Thymus (tissue), 11 donors: ENCODE data around the gene ABLIM2. TPM values are rescaled to one million over a fixed set of nuclear protein-coding genes. Genes with fewer than 3 reads are reported as not detected.

Experiments
- DNase-seq, 9 donors: peaks; one replicate each; pipeline ENCODE4 v3.0.0-alpha.2; 2013; ENCODE audit warnings: low spot score in 9 of 9, low read depth in 6 of 9, missing footprints in 1 of 9
- H3K27ac ChIP-seq, 2 donors: one replicate each; pipeline ENCODE4 v1.5.1; 2013; ENCODE audit warnings: control low read depth in 1 of 2, low read depth in 1 of 2, low read length in 1 of 2, mild to moderate bottlenecking in 1 of 2, moderate library complexity in 1 of 2
- H3K27me3 ChIP-seq, 2 donors: one replicate each; pipeline ENCODE4 v1.5.1; 2013; ENCODE audit warnings: low read length in 1 of 2; ENCODE audit not compliant: control insufficient read depth in 2 of 2, insufficient read depth in 1 of 2
- H3K36me3 ChIP-seq, 2 donors: one replicate each; pipeline ENCODE4 v1.5.1; 2013; ENCODE audit warnings: low read length in 1 of 2, mild to moderate bottlenecking in 1 of 2, moderate library complexity in 1 of 2; ENCODE audit not compliant: control insufficient read depth in 2 of 2, insufficient read depth in 2 of 2
- H3K4me1 ChIP-seq, 2 donors: one replicate each; pipeline ENCODE4 v1.5.1; 2013; ENCODE audit warnings: low read length in 2 of 2; ENCODE audit not compliant: control insufficient read depth in 2 of 2, insufficient read depth in 2 of 2
- H3K4me3 ChIP-seq, 2 donors: one replicate each; pipeline ENCODE4 v1.5.1; 2013; ENCODE audit warnings: low read length in 2 of 2, control low read depth in 1 of 2, mild to moderate bottlenecking in 1 of 2
- H3K9me3 ChIP-seq, 2 donors: one replicate each; pipeline ENCODE4 v1.5.1; 2013; ENCODE audit warnings: low read length in 1 of 2, mild to moderate bottlenecking in 1 of 2; ENCODE audit not compliant: control insufficient read depth in 2 of 2, insufficient read depth in 1 of 2
- WGBS: extraction: QIAGEN DNeasy Blood & Tissue Kit; methylation state at CpG from one replicate; pipeline ENCODE4 v1.1.7; 2013; 5-methylcytosine and 5-hydroxymethylcytosine counted together
- polyA plus RNA-seq: library from polyadenylated mRNA; stranded (reverse); fragments of 200-250 nt; gene quantifications from one replicate; pipeline ENCODE4 v1.2.3, GENCODE V29; 2013
- total RNA-seq: library from RNA; stranded (reverse); fragments of 120-200 nt; gene quantifications from one replicate; pipeline ENCODE4 v1.2.4, GENCODE V29; 2013
- donor health status: healthy.

ABLIM2 gene
- total and polyA plus RNA-seq, 2 donors = 1.0 to 7.4 TPM

GRCh38 chr4:8063974-8064563, 94.5 kb downstream of the ABLIM2 start:
- DNase-seq = no peak
- Histone ChIP-seq H3K27me3 (no peaks in the 10 kb centered on the region), H3K27ac (no peak overlapping the region), H3K36me3 (no peaks in the 10 kb centered on the region), H3K9me3 (peaks cover 5 to 17% of the 10 kb centered on the region in 2 donors), H3K4me3 (no peak overlapping the region), H3K4me1 (no peaks in the 10 kb centered on the region)
- 94% methylated on average over 9 of the region's 9 CpGs for WGBS

GRCh38 chr4:8061573-8061972, 97.0 kb downstream of the ABLIM2 start:
- H3K4me3 ChIP-seq = no peak overlapping the region
- no peaks in the 10 kb centered on the region for H3K36me3 ChIP-seq
- no peaks in the 10 kb centered on the region for H3K4me1 ChIP-seq
- no peak overlapping the region for H3K27ac ChIP-seq
- H3K9me3 ChIP-seq = peaks cover 5 to 17% of the 10 kb centered on the region in 2 donors
- DNase-seq = no peak
- 90% methylated on average over 8 of the region's 8 CpGs for WGBS
- no peaks in the 10 kb centered on the region for H3K27me3 ChIP-seq

GRCh38 chr4:8061145-8061544, 97.5 kb downstream of the ABLIM2 start:
- no peak for DNase-seq
- Histone ChIP-seq H3K4me1 (no peaks in the 10 kb centered on the region), H3K4me3 (no peak overlapping the region), H3K9me3 (peaks cover 5 to 17% of the 10 kb centered on the region in 2 donors), H3K27ac (no peak overlapping the region), H3K36me3 (no peaks in the 10 kb centered on the region), H3K27me3 (no peaks in the 10 kb centered on the region)
- WGBS = 62% methylated on average over 7 of the region's 7 CpGs

GRCh38 chr4:8060632-8061031, 98.0 kb downstream of the ABLIM2 start:
- Histone ChIP-seq H3K4me1 (no peaks in the 10 kb centered on the region), H3K4me3 (no peak overlapping the region), H3K9me3 (peaks cover 5 to 17% of the 10 kb centered on the region in 2 donors), H3K27me3 (no peaks in the 10 kb centered on the region), H3K36me3 (no peaks in the 10 kb centered on the region), H3K27ac (no peak overlapping the region)
- 91% methylated on average over 18 of the region's 18 CpGs for WGBS
- DNase-seq = no peak

GRCh38 chr4:8058031-8058479, 100.6 kb downstream of the ABLIM2 start:
- Histone ChIP-seq H3K4me3 (no peak overlapping the region), H3K9me3 (peaks cover 0 to 5% of the 10 kb centered on the region in 2 donors), H3K4me1 (no peaks in the 10 kb centered on the region), H3K27ac (no peak overlapping the region), H3K36me3 (no peaks in the 10 kb centered on the region), H3K27me3 (no peaks in the 10 kb centered on the region)
- no peak for DNase-seq
- WGBS = 96% methylated on average over 18 of the region's 18 CpGs

GRCh38 chr4:8055206-8055605, 103.4 kb downstream of the ABLIM2 start:
- peaks cover 4 to 15% of the 10 kb centered on the region in 2 donors for H3K27me3 ChIP-seq
- peaks cover 0 to 4% of the 10 kb centered on the region in 2 donors for H3K9me3 ChIP-seq
- no peak overlapping the region for H3K27ac ChIP-seq
- WGBS = 92% methylated on average over 6 of the region's 6 CpGs
- no peak overlapping the region for H3K4me3 ChIP-seq
- no peaks in the 10 kb centered on the region for H3K4me1 ChIP-seq
- DNase-seq = no peak
- H3K36me3 ChIP-seq = no peaks in the 10 kb centered on the region

- Histone ChIP-seq H3K4me3 (no peak overlapping the region), H3K4me1 (no peaks in the 10 kb centered on the region), H3K9me3 (peaks cover 0 to 4% of the 10 kb centered on the region in 2 donors), H3K27me3 (peaks cover 4 to 22% of the 10 kb centered on the region in 2 donors), H3K36me3 (no peaks in the 10 kb centered on the region), H3K27ac (no peak overlapping the region)
- whole genome bisulfite sequencing = 95% methylated on average over 18 of the region's 18 CpGs
- no peak for DNase-seq
These were observed 104.7 kb downstream of the ABLIM2 start for GRCh38 chr4:8053688-8054449.

- Histone ChIP-seq H3K27me3 (peaks cover 4 to 30% of the 10 kb centered on the region in 2 donors), H3K4me3 (no peak overlapping the region), H3K36me3 (no peaks in the 10 kb centered on the region), H3K9me3 (peaks cover 0 to 4% of the 10 kb centered on the region in 2 donors), H3K4me1 (no peaks in the 10 kb centered on the region), H3K27ac (no peak overlapping the region)
- 91% methylated on average over 9 of the region's 9 CpGs for whole genome bisulfite sequencing
- no peak for DNase-seq
These were observed 106.4 kb downstream of the ABLIM2 start for GRCh38 chr4:8052160-8052691.

GRCh38 chr4:8051644-8052043, 107.0 kb downstream of the ABLIM2 start:
- WGBS = 78% methylated on average over 7 of the region's 7 CpGs
- Histone ChIP-seq H3K27ac (no peak overlapping the region), H3K4me1 (no peaks in the 10 kb centered on the region), H3K4me3 (no peak overlapping the region), H3K27me3 (peaks cover 4 to 30% of the 10 kb centered on the region in 2 donors), H3K36me3 (no peaks in the 10 kb centered on the region), H3K9me3 (peaks cover 0 to 4% of the 10 kb centered on the region in 2 donors)
- DNase-seq = no peak
